ENCODE data around the gene PCDH9. TPM values are rescaled to one million over a fixed set of nuclear protein-coding genes. Genes with fewer than 3 reads are reported as not detected.
A peak's percentile ranks its signal among the peaks of the same experiment; 100 is the strongest.

PCDH9 gene
- total RNA-seq, 1 donor from 2014 or later = 0.26 TPM

DNA sequence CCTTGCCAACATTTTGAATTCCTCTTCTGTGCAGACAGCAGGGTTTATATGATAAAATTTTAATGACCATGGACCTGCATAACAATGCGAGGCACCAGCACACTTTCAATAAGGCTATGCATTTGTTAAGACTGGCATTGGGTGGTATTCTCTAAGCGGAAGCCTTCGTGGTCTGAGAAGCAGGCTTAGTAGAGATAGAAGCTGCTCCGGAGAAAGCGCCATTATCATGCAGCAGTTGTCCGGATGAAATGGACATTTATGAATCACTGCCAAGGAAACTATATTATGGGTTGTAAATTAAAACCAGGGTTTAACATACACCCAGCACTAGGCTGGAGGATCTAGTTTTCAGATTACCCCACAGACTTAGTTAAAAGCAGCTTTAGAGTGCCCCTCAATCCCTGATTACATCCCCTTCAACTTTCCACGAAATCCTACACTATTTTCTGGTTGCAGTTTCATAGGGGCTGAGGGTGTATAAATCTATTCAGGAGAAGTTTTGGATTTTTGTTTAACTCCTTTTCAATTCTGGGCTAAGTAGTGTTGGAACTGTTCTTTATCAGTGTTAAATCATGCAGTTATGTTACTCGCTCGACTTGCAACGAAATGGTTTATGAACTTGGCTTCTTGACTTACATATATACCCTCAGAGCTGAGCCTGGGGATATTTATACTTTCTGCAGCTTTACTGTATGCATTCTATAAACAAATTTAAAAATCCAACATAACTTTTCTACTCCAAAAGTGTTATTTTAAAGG, 193.3 kb downstream of the PCDH9 start:
- DNase-seq (ENCODE audit: low read depth) (no peak), FAIRE-seq (no peak)
- Histone ChIP-seq H3K27me3 (ENCODE audit: control insufficient read depth, insufficient read depth, low read length) (no peaks in the 10 kb centered on the region), H3K4me3 (ENCODE audit: low read depth, low read length) (no peak overlapping the region), H3K36me3 (ENCODE audit: control insufficient read depth, insufficient read depth, low read length) (no peaks in the 10 kb centered on the region)
- TF ChIP-seq, protein P1, sequence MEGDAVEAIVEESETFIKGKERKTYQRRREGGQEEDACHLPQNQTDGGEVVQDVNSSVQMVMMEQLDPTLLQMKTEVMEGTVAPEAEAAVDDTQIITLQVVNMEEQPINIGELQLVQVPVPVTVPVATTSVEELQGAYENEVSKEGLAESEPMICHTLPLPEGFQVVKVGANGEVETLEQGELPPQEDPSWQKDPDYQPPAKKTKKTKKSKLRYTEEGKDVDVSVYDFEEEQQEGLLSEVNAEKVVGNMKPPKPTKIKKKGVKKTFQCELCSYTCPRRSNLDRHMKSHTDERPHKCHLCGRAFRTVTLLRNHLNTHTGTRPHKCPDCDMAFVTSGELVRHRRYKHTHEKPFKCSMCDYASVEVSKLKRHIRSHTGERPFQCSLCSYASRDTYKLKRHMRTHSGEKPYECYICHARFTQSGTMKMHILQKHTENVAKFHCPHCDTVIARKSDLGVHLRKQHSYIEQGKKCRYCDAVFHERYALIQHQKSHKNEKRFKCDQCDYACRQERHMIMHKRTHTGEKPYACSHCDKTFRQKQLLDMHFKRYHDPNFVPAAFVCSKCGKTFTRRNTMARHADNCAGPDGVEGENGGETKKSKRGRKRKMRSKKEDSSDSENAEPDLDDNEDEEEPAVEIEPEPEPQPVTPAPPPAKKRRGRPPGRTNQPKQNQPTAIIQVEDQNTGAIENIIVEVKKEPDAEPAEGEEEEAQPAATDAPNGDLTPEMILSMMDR (IDR thresholded peaks at IDR 0.05; ENCODE audit: insufficient read depth, low read length, severe bottlenecking) = no peak

DNA sequence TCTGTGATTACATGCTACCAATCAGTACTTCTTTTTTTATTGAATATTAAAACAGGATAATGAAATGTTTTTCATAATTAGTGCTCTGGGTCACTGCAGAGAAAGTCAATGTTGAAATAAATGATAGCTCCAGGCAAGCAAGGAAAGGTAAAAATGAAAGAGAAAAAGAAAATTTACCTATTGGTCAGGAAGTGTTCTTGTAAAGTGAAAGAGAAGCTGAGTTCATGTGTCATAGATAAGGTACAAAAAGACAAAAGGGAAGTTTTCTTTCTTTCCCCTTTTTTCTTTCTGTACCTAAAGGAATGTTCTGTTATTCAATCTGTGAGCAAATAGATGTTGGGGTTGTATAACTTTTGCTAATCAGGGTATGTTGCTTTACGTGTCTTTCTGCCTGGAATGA, 197.0 kb downstream of the PCDH9 start:
- H3K36me3 ChIP-seq (ENCODE audit: control insufficient read depth, insufficient read depth, low read length) = no peaks in the 10 kb centered on the region
- FAIRE-seq = no peak
- no peak overlapping the region for H3K4me3 ChIP-seq (ENCODE audit: low read depth, low read length)
- DNase-seq (ENCODE audit: low read depth) = no peak
- no peaks in the 10 kb centered on the region for H3K27me3 ChIP-seq (ENCODE audit: control insufficient read depth, insufficient read depth, low read length)
- TF ChIP-seq, protein P1 (IDR thresholded peaks at IDR 0.05; ENCODE audit: insufficient read depth, low read length, severe bottlenecking) = no peak

DNA sequence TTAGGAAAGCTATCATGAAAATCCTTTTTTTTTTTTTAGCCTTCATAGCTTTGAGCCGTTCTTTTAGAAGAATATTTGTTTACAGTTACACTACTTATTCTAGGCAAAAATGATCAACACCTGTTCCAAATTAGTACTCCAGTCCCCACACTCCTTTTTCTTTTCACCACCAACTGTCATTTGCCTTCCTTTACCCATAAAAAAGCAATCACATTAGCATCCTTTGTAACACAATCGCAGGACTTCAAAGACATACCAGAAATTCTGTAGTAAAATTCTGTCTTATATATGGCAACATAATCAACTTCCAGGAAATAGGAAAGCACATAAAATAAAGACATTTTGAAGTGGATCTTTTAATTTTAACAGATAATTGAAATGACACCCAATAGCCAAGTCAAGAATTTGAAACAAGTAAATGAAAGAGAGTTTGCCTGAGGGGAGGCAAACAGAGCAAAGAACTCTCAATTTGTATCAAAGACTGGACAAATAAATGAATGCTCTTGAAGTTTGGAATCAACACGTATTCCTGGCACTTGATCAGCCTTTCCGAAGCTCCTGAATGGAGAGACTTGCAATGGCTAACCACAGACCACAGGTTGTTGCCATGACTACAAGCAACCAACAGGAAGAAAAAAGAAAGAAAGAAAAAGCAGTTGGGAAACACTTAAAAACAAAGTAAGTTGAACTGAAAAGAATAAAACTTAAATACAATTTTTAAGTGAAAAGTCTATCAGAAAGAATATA, 206.8 kb downstream of the PCDH9 start:
- DNase-seq (ENCODE audit: low read depth) = peak; percentile 77
- H3K27me3 ChIP-seq (ENCODE audit: control insufficient read depth, insufficient read depth, low read length) = no peaks in the 10 kb centered on the region
- no peaks in the 10 kb centered on the region for H3K36me3 ChIP-seq (ENCODE audit: control insufficient read depth, insufficient read depth, low read length)
- TF ChIP-seq, protein P1 (IDR thresholded peaks at IDR 0.05; ENCODE audit: insufficient read depth, low read length, severe bottlenecking) = no peak
- H3K4me3 ChIP-seq (ENCODE audit: low read depth, low read length) = no peak overlapping the region
- FAIRE-seq = no peak

DNA sequence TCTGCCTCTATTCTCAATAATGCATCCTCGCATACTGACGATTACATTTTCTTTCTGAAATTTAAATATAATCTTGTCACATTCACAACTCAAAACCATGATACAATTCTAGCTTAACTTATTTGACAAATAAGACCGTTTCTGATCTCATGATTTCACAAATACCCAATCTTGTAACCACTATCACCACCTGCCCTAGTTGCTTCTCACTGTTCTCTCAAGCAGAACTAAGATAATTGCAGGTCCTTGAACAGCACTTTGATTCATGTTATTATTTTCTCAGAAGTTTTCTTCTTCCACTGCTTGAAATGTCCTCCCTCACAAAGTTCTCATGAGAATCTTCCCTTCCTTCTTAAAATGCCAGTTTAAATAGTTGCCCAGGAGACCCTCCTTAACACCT, 211.4 kb downstream of the PCDH9 start:
- FAIRE-seq (no peak), DNase-seq (ENCODE audit: low read depth) (no peak)
- Histone ChIP-seq H3K36me3 (ENCODE audit: control insufficient read depth, insufficient read depth, low read length) (no peaks in the 10 kb centered on the region), H3K4me3 (ENCODE audit: low read depth, low read length) (no peak overlapping the region), H3K27me3 (ENCODE audit: control insufficient read depth, insufficient read depth, low read length) (no peaks in the 10 kb centered on the region)
- TF ChIP-seq, protein P1 (IDR thresholded peaks at IDR 0.05; ENCODE audit: insufficient read depth, low read length, severe bottlenecking) = no peak

DNA sequence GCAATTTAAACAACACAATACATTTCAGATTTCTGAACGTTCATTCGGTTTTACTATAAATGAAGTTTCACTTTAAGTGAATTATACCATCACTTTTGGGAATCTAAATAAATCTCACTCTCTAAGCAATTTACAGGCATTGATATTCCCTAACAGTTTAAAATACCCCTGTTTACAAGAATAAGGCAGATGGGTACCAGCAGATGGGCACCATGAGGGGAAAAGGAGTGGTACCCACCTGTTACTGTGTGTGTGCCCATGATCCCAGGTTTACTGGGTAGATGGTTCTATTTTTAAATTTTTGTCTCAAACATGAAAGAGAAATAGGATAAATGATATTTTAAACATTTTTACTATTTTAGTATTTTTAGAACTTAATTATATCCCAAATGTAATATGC, 212.9 kb downstream of the PCDH9 start:
- no peak overlapping the region for H3K4me3 ChIP-seq (ENCODE audit: low read depth, low read length)
- H3K27me3 ChIP-seq (ENCODE audit: control insufficient read depth, insufficient read depth, low read length) = no peaks in the 10 kb centered on the region
- no peaks in the 10 kb centered on the region for H3K36me3 ChIP-seq (ENCODE audit: control insufficient read depth, insufficient read depth, low read length)
- no peak for FAIRE-seq
- no peak for DNase-seq (ENCODE audit: low read depth)
- TF ChIP-seq, protein P1 (IDR thresholded peaks at IDR 0.05; ENCODE audit: insufficient read depth, low read length, severe bottlenecking) = no peak

Data from bronchial epithelial cell (primary cell).